D721Med (cell line): ENCODE measurements around the gene CHD2.

Experiments used
- DNase-seq: peaks from one replicate; pipeline ENCODE4 v3.0.0; 2011; ENCODE audit warnings: low spot score; ENCODE audit not compliant: insufficient read length
- FAIRE-seq: peaks from 2 replicates; lab custom pipeline; 2011; peaks lifted over from hg19 to GRCh38; lab: Jason Lieb, UNC
- CTCF ChIP-seq: IDR thresholded peaks from 2 replicates; pipeline ENCODE4 v1.5.1; 2012; ENCODE audit warnings: mild to moderate bottlenecking, control low read depth; ENCODE audit not compliant: insufficient read depth; ENCODE audit errors: missing control alignments

Gene CHD2

GRCh38 chr15:93066224-93066681 is 166.1 kb downstream of the CHD2 start:
- FAIRE-seq (no peak), DNase-seq (no peak)
- no peak for TF ChIP-seq CTCF

DNA sequence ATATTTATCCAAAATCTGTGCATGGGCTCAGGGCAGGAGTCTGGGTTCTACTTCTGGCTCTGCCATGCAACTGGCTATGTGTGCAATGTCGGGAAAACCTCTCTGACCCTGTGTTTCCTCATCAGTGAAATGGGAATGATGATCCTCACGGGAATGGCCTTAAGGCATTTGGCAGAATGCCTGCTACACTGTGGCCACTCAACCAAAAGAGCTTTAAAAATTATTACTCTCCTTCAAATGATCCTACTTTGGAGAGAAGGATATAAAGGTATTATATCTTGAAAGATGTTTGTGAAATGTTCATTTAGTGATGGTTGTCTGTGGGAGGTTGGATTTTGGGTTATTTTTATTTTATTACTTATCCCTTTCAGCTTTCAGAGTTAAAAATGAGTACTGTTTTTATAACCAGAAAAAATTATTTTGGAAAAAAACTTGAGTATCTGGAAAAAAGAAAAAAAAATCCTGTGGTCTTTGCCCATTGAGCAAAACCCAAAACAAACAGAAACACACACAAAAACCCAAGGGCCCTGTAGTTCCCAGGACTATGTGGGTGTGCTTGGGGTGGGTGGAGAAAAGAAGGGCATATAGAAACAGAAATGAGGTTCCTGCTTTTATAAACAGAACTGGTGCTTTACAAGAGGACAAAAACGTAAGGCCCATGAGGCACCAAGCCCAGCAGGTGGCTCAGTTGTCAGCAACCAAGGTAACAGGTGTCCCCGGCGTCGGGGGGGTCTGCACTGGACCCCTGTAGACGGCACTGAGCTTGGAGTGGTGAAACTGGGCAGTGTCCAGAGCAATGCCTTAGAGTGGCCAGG is 166.9 kb downstream of the CHD2 start:
- no peak for TF ChIP-seq CTCF
- DNase-seq (no peak), FAIRE-seq (no peak)

GRCh38 chr15:93067649-93068085 is 167.5 kb downstream of the CHD2 start:
- no peak for DNase-seq
- no peak for TF ChIP-seq CTCF
- no peak for FAIRE-seq

DNA sequence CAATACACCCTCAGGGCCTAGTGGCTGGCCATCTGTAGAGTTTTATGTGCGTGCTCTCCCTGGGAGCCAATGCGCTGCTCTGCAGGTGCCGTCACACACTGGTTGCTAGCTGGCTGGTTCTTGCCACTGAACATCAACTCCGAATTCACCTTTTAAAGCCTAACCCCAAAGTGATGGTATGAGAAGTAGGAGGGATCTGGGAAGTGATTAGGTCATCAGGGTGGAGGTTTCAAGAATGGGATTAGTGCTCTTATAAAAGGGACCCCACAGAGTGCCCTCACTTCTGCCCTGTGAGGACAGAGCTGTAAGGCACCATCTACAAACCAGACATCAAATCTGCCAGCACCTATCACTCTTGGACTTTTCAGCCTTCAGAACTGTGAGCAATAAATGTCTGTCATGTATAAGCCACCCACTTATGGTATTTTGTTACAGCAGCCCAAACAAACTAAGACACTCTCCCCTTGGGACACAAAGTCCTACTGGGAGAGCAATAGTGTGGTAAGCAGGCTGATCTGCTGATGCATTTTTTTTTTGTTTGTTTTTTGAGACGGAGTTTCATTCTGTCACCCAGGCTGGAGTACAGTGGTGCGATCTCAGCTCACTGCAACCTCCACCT is 168.6 kb downstream of the CHD2 start:
- no peak for FAIRE-seq
- DNase-seq: no peak
- no peak for TF ChIP-seq CTCF

DNA sequence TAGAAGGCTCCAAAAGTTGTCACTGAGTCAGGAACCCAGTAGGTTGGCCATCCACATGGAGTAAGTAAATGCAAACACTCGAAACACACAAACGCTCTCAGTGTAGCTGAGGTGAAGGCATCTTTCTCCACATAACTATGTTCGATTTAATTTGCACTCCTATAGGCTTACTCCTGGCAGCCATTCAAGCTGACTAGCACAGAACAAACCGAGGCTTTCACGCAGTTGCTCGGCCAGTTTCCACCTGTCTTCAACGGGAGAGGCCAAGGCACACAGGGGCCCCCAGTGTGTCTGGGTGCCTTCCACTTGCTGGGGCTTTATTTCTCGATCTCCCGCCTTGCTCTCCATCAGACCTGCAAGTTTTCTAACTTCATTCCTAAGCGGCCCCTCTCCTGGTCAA is 170.0 kb downstream of the CHD2 start:
- DNase-seq (no peak), FAIRE-seq (no peak)
- TF ChIP-seq CTCF: no peak

DNA sequence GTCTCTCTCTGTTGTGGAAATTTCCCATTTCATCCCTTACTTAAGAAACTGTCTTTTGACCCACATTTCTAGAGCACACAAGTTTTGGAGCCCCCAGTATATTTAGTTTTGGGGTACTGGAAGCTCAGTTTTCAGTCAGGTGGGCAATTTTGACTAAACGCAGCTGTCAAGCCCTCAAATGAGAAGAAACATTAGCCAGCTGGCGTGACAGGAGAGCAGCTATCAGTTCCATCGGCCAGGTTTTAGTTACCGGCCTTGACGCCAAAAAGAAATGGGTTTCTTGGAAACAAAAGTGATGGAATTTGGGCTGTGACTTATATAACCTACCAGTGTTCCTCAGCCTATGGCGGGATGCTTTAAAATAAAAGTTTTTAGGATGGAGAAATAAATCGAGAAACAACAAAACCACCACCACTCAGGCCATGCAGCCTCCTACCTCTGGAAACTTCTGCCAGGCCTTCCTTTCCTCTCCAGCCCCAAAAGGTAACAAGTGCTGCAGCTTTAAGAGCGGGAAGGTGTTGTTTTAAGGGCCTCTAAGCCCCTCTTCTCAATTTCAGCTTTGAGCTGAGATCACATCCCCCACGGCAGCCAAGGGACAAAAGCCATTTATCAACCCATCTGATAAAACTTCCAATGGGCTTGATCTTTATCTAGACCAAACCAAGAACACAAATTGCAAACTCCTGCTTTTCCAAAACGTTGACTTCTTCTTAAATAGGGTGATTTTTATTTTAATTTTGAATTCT is 170.6 kb downstream of the CHD2 start:
- FAIRE-seq (no peak), DNase-seq (no peak)
- no peak for TF ChIP-seq CTCF
